ENCODE data around the gene SLC31A1. TPM values are rescaled to one million over a fixed set of nuclear protein-coding genes. Genes with fewer than 3 reads are reported as not detected.

Gene SLC31A1
- 8.8 and 10.0 TPM in 2 replicates for total RNA-seq

GRCh38 chr9:113221003-113221799 is at the start of gene SLC31A1, which contains the start of gene FKBP15:
SLC31A1 (plus strand) TSS chr9:113221544; CDS start chr9:113256149, 34,605 bp downstream.
FKBP15 (minus strand) TSS chr9:113221277; CDS start chr9:113221243, 34 bp downstream.
- intact Hi-C loops (cut with micrococcal nuclease) = loop anchor here (1.0 to 10.0 kb wide), 11 partner anchors 11 to 1324 kb away; partner anchors contain the start of genes AKNA, C9orf43, CDC26 and HDHD3

- intact Hi-C loops (cut with micrococcal nuclease) = no loop called here
These were observed 48.0 kb upstream of the SLC31A1 start for GRCh38 chr9:113173341-113173740.

GRCh38 chr9:113176803-113177202 is 44.5 kb upstream of the SLC31A1 start:
- intact Hi-C loops (cut with micrococcal nuclease) = no loop called here

GRCh38 chr9:113177251-113177650 is 44.1 kb upstream of the SLC31A1 start:
- intact Hi-C loops (cut with micrococcal nuclease) = no loop called here

- intact Hi-C loops (cut with micrococcal nuclease) = no loop called here
These were observed 43.3 kb upstream of the SLC31A1 start for GRCh38 chr9:113178087-113178486.

- intact Hi-C loops (cut with micrococcal nuclease) = no loop called here
These were observed 41.5 kb upstream of the SLC31A1 start for GRCh38 chr9:113179839-113180238.

- intact Hi-C loops (cut with micrococcal nuclease) = no loop called here
These were observed 40.2 kb upstream of the SLC31A1 start for GRCh38 chr9:113181165-113181564.

GRCh38 chr9:113183956-113184488 is 37.3 kb upstream of the SLC31A1 start:
- intact Hi-C loops (cut with micrococcal nuclease) = no loop called here

- intact Hi-C loops (cut with micrococcal nuclease) = no loop called here
These were observed 36.8 kb upstream of the SLC31A1 start for GRCh38 chr9:113184539-113184938.

- intact Hi-C loops (cut with micrococcal nuclease) = no loop called here
These were observed 36.1 kb upstream of the SLC31A1 start for GRCh38 chr9:113185271-113185670.

- intact Hi-C loops (cut with micrococcal nuclease) = no loop called here
These were observed 35.1 kb upstream of the SLC31A1 start for GRCh38 chr9:113186137-113186755.

GRCh38 chr9:113187929-113188595 is 33.3 kb upstream of the SLC31A1 start:
- intact Hi-C loops (cut with micrococcal nuclease) = no loop called here

GRCh38 chr9:113192455-113192854 is 28.9 kb upstream of the SLC31A1 start:
- intact Hi-C loops (cut with micrococcal nuclease) = no loop called here

- intact Hi-C loops (cut with micrococcal nuclease) = no loop called here
These were observed 21.5 kb upstream of the SLC31A1 start for GRCh38 chr9:113199683-113200329.

GRCh38 chr9:113205432-113205831 is 15.9 kb upstream of the SLC31A1 start:
- intact Hi-C loops (cut with micrococcal nuclease) = no loop called here

GRCh38 chr9:113205861-113206260 is 15.5 kb upstream of the SLC31A1 start:
- intact Hi-C loops (cut with micrococcal nuclease) = no loop called here

GRCh38 chr9:113210815-113211214 is 10.5 kb upstream of the SLC31A1 start:
- intact Hi-C loops (cut with micrococcal nuclease) = no loop called here

- intact Hi-C loops (cut with micrococcal nuclease) = no loop called here
These were observed 6.2 kb upstream of the SLC31A1 start for GRCh38 chr9:113215132-113215531.

- intact Hi-C loops (cut with micrococcal nuclease) = no loop called here
These were observed 4.9 kb upstream of the SLC31A1 start for GRCh38 chr9:113216406-113216805.

GRCh38 chr9:113219186-113219936 is 2.0 kb upstream of the SLC31A1 start:
- intact Hi-C loops (cut with micrococcal nuclease) = no loop called here
